ENCODE results near the gene PARM1.

PARM1 gene

DNA sequence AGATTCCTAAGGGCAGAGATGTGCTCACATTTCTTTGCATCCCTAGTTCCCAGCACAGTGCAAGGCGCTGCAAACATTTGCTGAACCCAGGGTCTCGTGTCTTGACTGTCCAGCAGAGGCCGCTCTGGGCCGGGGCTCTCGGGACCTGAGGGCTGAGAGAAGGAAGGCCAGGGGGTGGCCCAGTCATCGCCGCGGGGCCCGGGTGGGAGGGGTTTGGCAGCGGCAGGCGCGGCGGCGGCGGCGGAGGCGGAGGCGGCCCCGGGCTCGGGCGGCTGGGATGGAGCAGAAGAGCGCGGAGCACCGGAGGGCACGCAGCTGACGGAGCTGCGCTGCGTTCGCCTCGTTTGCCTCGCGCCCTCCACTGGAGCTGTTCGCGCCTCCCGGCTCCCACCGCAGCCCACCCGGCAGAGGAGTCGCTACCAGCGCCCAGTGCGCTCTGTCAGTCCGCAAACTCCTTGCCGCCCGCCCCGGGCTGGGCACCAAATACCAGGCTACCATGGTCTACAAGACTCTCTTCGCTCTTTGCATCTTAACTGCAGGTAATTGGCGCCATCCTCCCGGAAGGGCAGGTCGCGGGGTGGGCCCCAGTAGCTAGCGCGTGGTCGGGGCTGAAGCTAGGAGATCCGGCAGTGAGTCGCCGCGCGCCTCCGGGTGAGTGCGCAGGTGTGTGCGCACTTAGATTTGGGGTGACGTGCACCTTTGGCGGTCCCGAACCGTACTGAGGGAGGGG, at the start of gene PARM1:
Gene PARM1 (plus strand): TSS at position 285 of the 730 bp plus-strand sequence. CDS start 212 bp downstream, at position 497.
- DNase-seq: peak; percentile 16

DNA sequence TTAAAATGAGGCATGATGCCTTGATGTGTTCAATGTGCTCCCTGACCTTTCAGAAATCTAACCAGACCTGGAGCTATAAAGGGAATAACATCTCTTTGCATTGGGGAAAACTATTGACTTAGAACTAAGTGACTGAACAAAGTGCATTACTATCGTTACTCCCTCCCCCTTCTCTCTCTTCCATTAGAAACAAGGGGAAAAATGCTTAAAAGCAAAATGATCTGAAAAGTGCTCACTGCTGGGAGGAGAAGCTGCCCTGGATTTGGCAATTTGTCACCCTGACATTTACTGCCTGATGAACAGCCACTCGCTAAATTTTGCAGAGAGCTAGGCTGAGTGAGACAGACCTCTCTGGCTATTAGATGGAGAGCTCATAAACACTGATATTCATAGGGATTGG, 48.6 kb upstream of the PARM1 start:
- DNase-seq: no peak

DNA sequence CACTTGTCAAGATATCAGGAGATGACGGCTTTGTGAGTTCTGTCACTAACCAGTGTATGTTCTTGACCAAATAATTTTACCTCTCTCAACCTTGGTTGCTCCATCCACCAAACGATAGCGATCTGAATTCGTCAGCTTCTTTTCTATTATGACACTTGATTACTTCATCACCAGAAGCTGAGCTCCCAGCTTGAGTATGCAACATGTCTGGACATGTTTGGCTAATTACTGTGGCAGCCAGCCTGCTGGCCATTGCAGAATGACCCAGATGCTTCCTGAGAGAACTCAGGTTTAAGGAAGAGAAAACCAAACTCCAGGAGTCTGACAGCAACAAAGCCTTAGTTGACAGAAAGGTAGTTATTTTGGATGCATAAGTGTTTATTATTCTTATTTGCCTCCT, 46.4 kb upstream of the PARM1 start:
- no peak for DNase-seq

DNA sequence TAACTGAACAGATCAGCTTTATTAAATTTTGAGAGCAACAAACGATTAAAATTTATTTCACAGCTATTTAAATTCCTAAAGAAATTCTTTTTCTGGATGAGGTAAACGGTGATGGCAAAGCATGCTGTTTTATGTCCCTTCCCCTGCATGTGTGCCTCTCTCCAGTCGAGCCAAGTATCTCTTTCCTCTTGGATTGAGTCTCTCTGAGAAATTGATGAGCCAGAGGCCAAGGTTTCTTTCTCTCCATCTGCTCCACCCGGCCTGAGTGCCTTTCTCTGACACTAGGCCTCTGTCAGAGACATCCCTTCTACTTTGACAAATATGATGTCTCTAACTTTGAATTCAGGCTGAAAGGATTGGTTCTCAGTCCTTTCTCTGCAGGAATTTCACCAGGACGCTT, 42.6 kb upstream of the PARM1 start:
- DNase-seq: no peak

GRCh38 chr4:74891037-74891436, 41.9 kb upstream of the PARM1 start:
- DNase-seq: no peak

GRCh38 chr4:74893171-74893570, 39.7 kb upstream of the PARM1 start:
- no peak for DNase-seq

- no peak for DNase-seq
Measured at GRCh38 chr4:74896595-74896994, 36.3 kb upstream of the PARM1 start.

DNA sequence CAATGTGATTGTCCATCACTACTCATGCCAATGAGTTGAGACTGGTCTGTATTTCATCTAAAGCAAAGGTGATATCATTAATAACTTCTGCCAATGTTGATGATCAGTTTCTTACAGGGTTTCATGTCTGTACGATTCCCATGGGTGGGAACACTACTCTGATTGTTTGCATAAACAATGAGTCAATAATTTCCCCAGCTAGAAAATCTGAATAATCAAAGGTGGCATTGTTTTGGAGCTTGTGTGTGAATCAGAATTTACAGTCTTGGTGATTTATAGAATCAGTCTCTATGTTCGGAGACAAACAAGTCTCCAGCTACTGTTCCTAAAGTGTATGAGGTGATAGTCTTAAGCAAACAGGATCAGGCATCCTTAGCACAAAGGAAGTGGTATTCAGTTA, 35.5 kb upstream of the PARM1 start:
- DNase-seq: no peak

DNA sequence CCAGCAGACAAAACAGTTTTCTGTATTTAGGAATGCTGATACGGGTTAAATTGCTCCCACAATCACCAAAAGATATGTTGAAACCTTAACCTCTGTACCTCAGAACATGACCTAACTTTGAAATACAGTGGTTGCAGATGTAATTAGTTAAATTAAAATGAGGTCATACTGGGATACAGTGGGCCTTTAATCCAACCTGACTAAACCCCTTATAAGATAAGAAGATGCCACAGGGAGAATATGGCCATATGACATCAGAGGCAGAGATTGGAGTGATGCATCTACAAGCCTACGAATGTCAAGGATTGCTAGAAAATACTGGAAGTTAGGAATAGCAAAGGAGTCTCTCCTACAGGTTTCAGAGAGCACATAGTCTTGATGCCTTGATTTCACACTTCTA, 32.1 kb upstream of the PARM1 start:
- DNase-seq: no peak

DNA sequence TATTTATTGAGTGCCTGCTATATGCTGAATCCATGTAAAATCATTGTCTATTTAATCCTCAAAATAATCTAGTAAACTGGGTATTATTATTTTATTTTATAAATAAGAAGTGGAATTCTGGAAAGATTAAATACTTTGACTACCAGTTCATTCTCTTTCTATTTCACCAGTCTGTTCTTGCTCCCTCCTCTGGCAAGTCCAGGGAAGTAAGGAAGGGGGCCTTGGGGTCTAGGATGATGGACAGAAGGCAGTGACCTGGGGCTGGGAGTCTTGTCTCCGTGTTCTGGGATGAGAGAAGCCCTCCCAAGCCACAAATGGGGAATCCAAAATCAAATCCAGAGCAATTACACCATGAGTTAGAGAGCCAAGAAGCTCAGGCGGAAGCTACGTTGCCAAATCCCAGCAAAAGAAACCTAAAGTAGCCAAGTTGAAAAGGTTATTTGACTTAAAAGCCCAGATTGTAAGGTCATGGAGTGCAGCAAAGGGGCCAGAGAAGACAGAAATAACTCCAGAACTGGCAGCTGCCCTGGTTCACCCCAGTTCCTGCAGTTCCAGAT, 28.3 kb upstream of the PARM1 start:
- no peak for DNase-seq

GRCh38 chr4:74906771-74907170, 26.1 kb upstream of the PARM1 start:
- no peak for DNase-seq

DNA sequence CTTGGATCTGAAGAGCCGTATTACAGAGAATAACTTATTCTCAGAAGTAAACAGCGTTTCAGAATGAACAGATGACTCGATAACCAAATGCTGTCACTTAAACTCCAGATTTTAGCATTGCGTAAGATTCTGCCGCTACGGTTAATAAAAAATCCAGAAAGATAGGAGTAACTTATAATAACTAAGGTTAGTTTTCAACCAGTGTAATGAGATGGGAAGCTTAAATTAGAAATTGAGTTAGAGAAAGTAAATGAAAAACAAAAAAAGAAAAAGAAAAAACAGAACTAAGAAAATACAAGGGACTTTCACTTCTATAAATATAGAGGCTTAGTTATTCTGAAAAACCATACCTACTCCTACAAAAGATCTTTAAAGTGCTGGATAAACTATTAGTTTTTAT, 13.1 kb upstream of the PARM1 start:
- DNase-seq: no peak

DNA sequence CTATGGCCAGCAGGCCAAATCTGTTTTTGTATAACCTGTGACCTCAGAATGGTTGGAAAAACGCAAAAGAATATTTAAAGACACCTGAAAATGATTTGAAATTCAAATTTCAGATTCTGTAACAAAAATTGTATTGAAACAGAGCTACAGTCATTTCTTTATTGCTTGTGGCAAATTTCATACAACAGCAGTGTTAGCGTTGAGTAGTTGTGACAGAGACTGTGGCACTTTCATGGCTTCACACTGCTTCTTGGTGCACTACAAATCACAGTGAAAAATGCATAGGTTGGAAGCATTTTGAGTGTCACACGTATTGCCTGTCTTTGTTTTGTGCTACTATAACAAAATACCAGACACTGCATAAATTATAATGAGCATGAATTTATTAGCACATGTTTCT, 12.2 kb upstream of the PARM1 start:
- DNase-seq: no peak

DNA sequence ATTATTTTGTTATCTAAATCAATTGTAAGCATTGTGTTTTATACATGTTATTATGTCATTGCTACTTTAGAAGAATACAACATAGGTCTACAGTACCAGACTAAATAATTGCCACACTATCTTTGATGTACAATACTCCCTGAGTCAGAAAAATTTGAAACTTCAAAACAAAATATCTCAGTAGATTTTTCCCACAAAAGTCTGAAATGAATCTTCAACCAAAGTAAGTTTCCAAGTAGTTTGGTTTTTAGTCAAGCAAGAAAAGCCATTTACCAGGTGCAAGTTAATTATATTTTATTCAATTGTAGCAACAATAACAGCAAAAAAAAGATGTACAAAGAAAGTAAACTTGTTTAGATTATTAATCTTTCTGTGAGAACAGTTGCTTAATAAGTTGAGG, 11.4 kb upstream of the PARM1 start:
- no peak for DNase-seq

GRCh38 chr4:74926007-74926406, 6.9 kb upstream of the PARM1 start:
- DNase-seq: no peak

GRCh38 chr4:74930162-74930561, 2.8 kb upstream of the PARM1 start:
- DNase-seq: no peak

GRCh38 chr4:74931376-74931775, 1.5 kb upstream of the PARM1 start:
- no peak for DNase-seq

DNA sequence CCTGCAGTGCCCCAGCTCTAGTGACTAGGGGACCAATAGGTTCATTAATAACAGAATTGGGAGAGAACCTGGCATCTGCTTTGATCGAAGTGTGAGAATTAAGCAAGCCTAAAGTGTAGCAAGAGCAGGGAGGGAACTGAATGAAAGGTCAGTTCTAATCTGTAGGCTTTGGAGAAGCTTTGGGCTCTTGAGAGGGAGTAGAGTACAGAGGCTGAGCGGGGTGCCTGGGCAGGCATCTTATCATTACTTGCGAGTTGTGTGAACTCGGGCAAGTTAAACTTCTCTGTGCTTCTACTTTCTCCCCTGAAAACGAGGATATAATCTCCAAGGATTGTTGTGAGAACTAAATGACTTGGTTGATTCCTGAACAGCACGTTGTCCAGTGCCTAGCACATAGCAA, 906 bp upstream of the PARM1 start:
- DNase-seq: no peak

GRCh38 chr4:74933562-74934015, 673 bp downstream of the PARM1 start:
- DNase-seq: no peak

- DNase-seq: no peak
Measured at GRCh38 chr4:74934016-74934831, 1.3 kb downstream of the PARM1 start.

DNA sequence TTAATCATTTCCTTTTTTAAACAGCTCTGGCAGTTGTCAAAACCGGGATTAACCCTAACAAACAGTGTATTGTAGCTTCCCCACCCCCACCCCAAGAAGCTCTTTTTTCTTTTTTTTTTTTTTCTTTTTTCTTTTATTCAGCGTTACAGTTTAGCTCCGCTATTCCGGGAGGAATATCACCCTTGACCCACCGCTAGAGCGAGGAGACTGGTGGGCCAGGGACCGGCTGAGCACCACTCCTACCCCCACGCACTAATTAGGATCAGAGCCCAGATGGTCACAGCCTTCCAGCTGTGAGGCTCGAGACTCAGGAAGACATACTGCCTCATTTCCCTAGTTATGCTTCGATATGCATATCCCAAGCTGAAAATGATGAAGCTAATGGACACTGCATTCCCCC, 2.0 kb downstream of the PARM1 start:
- no peak for DNase-seq

GRCh38 chr4:74941123-74941522, 8.2 kb downstream of the PARM1 start:
- no peak for DNase-seq

- DNase-seq: no peak
Measured at GRCh38 chr4:74942251-74942917, 9.5 kb downstream of the PARM1 start.

DNA sequence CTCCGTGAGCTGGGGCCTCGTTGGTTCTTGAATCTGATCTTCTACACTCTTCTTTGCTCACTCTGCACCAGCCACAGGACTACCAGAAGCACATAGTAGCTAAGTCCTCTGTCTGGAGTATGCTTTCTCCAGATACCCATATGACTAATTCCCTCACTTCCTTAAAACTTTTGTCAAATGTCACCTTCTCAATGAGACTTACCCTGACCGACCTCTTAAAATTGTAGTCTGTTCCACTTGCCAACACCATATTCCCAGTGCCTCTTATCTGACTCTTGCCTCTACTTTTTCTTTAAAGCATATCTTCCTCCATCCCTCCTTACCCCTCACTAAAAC, 10.0 kb downstream of the PARM1 start:
- DNase-seq: no peak

All from cortex of kidney (tissue), 1 donor.